SK-N-MC (cell line): ENCODE measurements around the gene LTBP2.

Experiments
- DNase-seq: peaks from one replicate; pipeline ENCODE4 v3.0.0-alpha.2; 2011; ENCODE audit warnings: low read depth, low spot score
- H3K27ac ChIP-seq: fragments of 200-600 bp; sonication (generic); 2 replicates; pipeline ENCODE4 v1.5.1; 2016; ENCODE audit warnings: mixed run types
- H3K36me3 ChIP-seq: fragments of 200-600 bp; sonication (generic); 2 replicates; pipeline ENCODE4 v1.6.1; 2017; ENCODE audit warnings: antibody characterized with exemption, low read length, mixed read lengths; ENCODE audit not compliant: insufficient read depth
- H3K4me3 ChIP-seq: fragments of 200-600 bp; sonication (generic); 2 replicates; pipeline ENCODE4 v1.5.1; 2016
- H3K9ac ChIP-seq: fragments of 200-600 bp; sonication (generic); 2 replicates; pipeline ENCODE4 v1.8.0; 2017; ENCODE audit warnings: mixed run types, mixed read lengths; ENCODE audit not compliant: insufficient read length
- H3K9me3 ChIP-seq: fragments of 200-600 bp; sonication (generic); 2 replicates; pipeline ENCODE4 v1.6.1; 2017; ENCODE audit warnings: low read depth, mild to moderate bottlenecking, antibody characterized with exemption, low read length, moderate library complexity, mixed read lengths
- EZH2 ChIP-seq: fragments of 200-600 bp; sonication (generic); IDR thresholded peaks from one replicate; pipeline ENCODE4 v1.6.1; 2017; ENCODE audit warnings: antibody characterized with exemption
- FOXP2 ChIP-seq: optimal IDR thresholded peaks from 2 replicates; pipeline ENCODE3; 2011; ENCODE audit warnings: mild to moderate bottlenecking, moderate library complexity; ENCODE audit not compliant: insufficient read depth; ENCODE audit errors: extremely low read length, control extremely low read depth
- POLR2AphosphoS5 ChIP-seq: IDR thresholded peaks from 2 replicates; pipeline ENCODE4 v1.6.1; 2012; ENCODE audit warnings: mild to moderate bottlenecking, low read depth, low read length, borderline replicate concordance

Gene LTBP2

DNA sequence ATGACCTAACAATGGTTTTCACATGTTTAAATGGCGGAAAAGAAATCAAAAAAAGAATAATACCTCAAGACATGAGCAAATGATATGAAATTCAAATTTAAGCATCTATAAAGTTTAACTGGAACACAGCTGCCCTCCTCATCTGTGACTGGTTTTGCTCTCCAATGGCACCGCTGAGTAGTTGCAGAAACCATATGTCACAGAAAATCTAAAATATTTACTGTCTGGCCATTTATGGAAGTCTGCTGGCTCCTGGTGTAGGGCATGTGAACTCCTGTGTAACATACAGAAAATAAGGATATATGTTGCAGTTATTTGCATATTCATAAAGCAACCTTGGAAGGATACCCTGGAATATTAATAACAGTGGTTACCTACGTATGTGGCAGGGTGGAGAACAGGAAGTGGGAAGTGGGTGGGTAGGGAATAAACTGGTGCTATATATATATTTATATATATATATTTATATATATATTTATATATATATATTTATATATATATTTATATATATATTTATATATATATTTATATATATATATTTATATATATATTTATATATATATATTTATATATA lies 48.4 kb downstream of the LTBP2 start:
- Histone ChIP-seq H3K27ac (no peak overlapping the region), H3K9me3 (no peaks in the 10 kb centered on the region), H3K9ac (no peak overlapping the region), H3K36me3 (no peaks in the 10 kb centered on the region), H3K4me3 (no peak overlapping the region)
- no peak for DNase-seq
- no peak for TF ChIP-seq POLR2AphosphoS5

DNA sequence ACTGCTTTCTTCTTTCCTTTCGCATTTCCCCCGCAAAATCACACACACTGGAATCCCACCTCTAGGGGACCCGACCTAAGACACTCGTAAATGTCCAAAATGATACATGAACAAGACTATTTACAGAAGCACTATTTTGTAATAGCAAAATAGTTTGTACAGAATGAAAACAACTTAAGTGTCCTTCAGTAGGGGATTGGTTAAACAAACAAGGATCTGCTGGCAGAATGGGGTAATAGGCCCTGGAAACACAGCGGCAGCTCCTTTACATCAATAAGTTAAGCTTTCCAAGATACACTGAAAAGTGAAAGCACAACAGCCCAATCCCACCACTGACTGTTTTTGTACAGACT lies 48.8 kb downstream of the LTBP2 start:
- H3K36me3 ChIP-seq = no peaks in the 10 kb centered on the region
- TF ChIP-seq FOXP2 (no peak), POLR2AphosphoS5 (no peak), EZH2 (no peak)
- H3K9me3 ChIP-seq = no peaks in the 10 kb centered on the region
- H3K4me3 ChIP-seq = no peak overlapping the region
- no peak for DNase-seq
- no peak overlapping the region for H3K27ac ChIP-seq
- no peak overlapping the region for H3K9ac ChIP-seq

DNA sequence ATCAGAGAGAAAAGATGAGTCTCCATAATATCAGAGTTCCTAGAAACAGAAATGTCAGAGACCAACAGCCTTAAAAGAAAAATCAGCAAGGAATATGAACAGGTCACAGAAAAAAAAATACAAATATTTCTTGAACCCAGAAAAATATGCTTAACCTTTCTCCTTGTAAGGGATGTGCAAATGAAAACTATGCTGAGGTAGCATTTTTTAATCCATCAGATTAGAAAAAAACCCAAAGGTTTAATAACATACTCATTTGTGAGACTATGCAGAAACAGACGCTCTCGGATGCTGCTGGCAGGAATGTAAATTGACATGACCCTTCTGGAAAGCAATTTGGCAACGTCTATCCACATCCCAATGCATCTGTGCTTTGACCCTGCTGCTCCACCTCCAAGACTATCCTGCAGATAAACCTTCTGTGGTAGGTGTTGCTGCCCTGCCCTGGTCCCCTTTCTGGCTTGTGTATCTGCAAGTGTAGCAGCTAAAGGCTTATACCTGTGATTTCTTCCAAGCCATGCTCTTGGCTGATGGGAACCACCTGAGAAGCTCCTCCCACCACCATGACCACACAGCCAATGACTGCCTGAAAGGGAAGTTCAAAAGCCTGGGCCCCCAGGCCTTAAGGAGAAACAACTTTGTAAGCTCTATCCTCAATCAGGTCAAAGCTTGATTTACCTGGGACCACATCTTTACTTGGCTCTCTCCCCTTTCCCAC lies 49.4 kb downstream of the LTBP2 start:
- Histone ChIP-seq H3K27ac (no peak overlapping the region), H3K9me3 (no peaks in the 10 kb centered on the region), H3K9ac (no peak overlapping the region), H3K4me3 (no peak overlapping the region), H3K36me3 (no peaks in the 10 kb centered on the region)
- TF ChIP-seq POLR2AphosphoS5 (no peak), EZH2 (no peak), FOXP2 (no peak)
- DNase-seq = no peak

DNA sequence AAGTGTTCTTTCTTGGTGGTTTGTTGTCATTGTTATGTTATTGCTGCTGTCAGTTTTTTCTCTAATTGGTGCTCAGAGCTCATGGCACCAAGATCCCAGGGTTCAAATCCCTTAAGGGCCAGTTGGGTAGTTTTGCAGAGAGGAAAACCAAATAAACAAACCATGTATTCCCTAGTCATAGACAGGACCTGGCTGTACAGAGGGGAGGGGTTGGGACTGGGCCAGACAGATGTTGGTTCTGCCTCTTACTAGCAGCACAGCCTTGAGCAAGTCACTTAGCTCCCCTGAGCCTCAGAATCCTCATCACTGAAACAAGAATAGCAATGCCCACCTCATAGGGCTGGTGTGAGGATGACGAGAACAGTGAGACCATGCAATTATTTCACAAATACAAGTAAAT lies 53.4 kb downstream of the LTBP2 start:
- H3K9ac ChIP-seq = no peak overlapping the region
- no peaks in the 10 kb centered on the region for H3K36me3 ChIP-seq
- TF ChIP-seq EZH2 (no peak), POLR2AphosphoS5 (no peak), FOXP2 (no peak)
- no peak for DNase-seq
- no peaks in the 10 kb centered on the region for H3K9me3 ChIP-seq
- H3K27ac ChIP-seq = no peak overlapping the region
- H3K4me3 ChIP-seq = no peak overlapping the region

DNA sequence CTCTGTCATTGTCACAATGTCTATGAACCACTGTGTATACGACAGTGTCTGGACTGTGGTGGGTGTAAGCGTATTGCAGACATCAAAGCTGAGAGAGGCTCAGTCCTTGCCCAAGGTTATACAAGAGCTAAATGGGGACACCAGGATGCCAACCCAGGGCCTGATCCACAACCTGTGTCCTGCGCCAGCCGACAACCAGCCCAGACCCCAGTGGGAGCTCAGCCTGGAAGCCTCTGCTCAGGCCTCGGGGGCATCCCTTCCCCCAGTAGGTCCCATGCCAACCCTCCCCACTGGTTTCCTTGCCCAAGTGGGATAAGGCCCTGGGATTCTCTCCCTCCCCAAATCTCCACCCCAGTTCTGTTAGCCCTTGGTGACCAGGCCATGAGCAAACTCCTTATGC lies 54.3 kb downstream of the LTBP2 start:
- no peak for DNase-seq
- no peaks in the 10 kb centered on the region for H3K9me3 ChIP-seq
- H3K4me3 ChIP-seq = no peak overlapping the region
- no peak overlapping the region for H3K9ac ChIP-seq
- TF ChIP-seq POLR2AphosphoS5 = no peak
- TF ChIP-seq FOXP2 = no peak
- no peak for TF ChIP-seq EZH2
- H3K36me3 ChIP-seq = no peaks in the 10 kb centered on the region
- no peak overlapping the region for H3K27ac ChIP-seq

DNA sequence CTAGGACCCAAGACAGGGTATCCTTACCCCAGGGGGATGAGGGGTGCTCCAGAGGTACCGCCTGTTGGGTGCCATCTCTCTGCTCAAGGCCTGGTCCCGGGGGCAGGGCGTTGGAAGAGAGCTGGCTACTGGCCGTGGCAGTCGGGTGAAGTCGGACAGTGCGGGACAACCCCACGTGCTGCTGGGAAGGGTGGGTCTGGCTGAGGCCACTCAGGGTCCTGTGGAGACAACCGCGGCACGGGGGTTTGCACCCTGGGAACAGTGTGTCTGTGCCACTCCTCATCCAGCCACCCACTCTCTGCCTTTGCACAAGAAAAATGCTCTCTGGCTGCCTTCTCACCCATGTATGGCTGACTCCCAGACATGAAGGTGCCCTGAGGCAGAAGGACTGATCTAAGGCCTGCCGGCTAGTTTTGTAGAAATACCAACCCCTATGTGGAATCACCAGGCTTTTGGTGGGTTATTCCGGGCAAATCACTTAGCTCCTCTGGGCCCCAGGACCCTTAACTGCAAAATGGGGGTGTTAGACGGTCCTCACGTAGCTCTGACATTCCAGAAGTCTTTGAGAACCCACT lies 56.5 kb downstream of the LTBP2 start:
- Histone ChIP-seq H3K4me3 (no peak overlapping the region), H3K36me3 (no peaks in the 10 kb centered on the region), H3K9ac (no peak overlapping the region), H3K27ac (no peak overlapping the region), H3K9me3 (no peaks in the 10 kb centered on the region)
- TF ChIP-seq EZH2 (no peak), POLR2AphosphoS5 (no peak), FOXP2 (no peak)
- no peak for DNase-seq

DNA sequence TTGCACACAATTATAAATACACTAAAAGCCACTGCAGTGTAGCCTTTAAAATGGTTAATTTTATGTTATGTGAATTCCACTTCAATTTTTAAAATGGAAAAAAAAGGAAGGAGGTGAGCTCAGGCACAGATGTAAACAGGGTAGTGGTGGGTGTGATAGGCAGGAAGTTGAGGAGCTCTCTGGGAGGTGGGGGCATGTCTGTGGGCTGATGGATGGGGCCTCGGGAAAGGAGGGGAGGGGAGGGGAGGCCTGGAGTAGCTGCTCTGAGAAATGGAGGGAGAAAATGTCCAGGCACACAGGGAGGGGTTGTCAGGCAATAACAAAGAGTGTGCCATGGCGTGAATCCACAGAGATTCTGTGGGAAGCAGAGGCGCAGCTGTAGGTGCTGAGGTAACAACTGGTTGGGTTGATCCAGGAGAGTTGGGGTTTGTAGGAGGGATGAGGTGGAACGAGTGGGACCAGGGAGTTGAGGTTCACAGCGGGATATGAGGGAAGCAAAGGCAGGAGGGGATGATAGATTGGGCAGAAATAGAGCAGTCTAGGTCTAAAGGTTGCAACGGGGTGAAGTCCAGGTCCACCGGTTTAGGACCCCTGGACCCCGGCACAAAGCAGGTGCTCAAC lies 57.2 kb downstream of the LTBP2 start:
- H3K9me3 ChIP-seq = no peaks in the 10 kb centered on the region
- H3K36me3 ChIP-seq = no peaks in the 10 kb centered on the region
- TF ChIP-seq FOXP2 (no peak), POLR2AphosphoS5 (no peak), EZH2 (no peak)
- H3K4me3 ChIP-seq = no peak overlapping the region
- DNase-seq = no peak
- H3K27ac ChIP-seq = no peak overlapping the region
- H3K9ac ChIP-seq = no peak overlapping the region

DNA sequence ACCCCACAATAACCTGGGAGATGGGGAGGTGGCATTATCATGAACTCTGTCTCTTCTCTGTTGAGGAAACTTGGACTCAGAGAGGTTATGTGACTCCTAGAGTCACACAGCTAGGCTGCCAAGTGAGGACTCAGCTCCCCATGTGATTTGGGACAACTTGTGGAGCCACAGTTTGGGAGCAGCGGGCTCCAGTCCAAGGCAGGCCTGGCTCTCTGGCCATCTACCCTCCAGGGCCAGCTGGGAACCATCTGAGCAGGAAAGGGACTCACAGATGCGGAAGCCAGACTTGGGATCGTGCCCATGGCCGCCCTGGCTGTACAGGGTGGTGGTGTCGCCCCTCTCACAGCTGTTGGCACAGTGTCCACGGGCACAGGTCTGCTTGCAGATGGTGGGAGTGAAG lies 59.4 kb downstream of the LTBP2 start:
- no peak overlapping the region for H3K9ac ChIP-seq
- H3K27ac ChIP-seq = no peak overlapping the region
- H3K9me3 ChIP-seq = no peaks in the 10 kb centered on the region
- TF ChIP-seq EZH2 = no peak
- no peak for TF ChIP-seq FOXP2
- TF ChIP-seq POLR2AphosphoS5 = no peak
- no peak overlapping the region for H3K4me3 ChIP-seq
- no peaks in the 10 kb centered on the region for H3K36me3 ChIP-seq
- no peak for DNase-seq
